ENCODE data around the gene PITPNB. TPM values are rescaled to one million over a fixed set of nuclear protein-coding genes. Genes with fewer than 3 reads are reported as not detected.

The PITPNB gene
- total and polyA plus RNA-seq, 2 of the 13 experiments (the other 11 are each of a cell fraction or from before 2014, with no cell fraction given) = 17.0 to 30.1 TPM

DNA sequence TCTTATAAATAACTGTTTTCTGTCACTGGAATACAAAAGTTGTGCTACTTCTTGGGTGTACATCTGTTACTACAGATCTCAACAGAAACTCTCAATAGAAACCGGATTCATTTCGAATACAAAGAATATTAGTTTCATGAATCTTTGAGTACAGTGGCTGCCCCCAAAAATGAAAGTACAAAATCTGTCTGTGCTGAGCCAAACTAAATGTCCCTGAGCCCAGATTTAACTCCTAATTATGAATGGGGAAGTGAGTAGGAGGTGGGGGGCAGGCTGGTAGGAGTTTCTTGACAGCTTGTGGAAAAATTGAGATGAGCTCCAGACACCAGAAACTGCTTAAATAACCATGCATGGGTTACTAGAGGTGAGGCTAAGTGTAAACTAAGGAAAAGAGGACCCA is 41.6 kb downstream of the PITPNB start:
- Histone ChIP-seq H3K4me1 (ENCODE audit: insufficient read depth, low read length) (peaks cover 21% of the 10 kb centered on the region), H3K4me3 (replicated peaks in 1 of 3; ENCODE audit: insufficient read depth in 1 of 3, low read depth in 2 of 3, low read length in 3 of 3) (no peak overlapping the region), H2AFZ (ENCODE audit: low read length) (no peak overlapping the region), H4K20me1 (ENCODE audit: insufficient read depth, low read length) (no peaks in the 10 kb centered on the region; the same call in 1 of the 2 replicates), H3K27ac (ENCODE audit: extremely low read length, insufficient read depth, low read length) (no peak overlapping the region), H3K36me3 (replicated peaks in 1 of 2; ENCODE audit: control insufficient read depth in 1 of 2, insufficient read depth in 2 of 2, low read length in 2 of 2) (peaks cover 3 to 36% of the 10 kb centered on the region in 2 experiments; a peak in 4 of 5 replicates), H3K9ac (ENCODE audit: insufficient read depth, low read depth, low read length) (no peak overlapping the region), H3K79me2 (ENCODE audit: insufficient read depth, low read length) (peaks cover 28% of the 10 kb centered on the region), H3K9me3 (ENCODE audit: low read length) (no peaks in the 10 kb centered on the region), H3K4me2 (ENCODE audit: low read depth, low read length) (no peak overlapping the region), H3K27me3 (ENCODE audit: control insufficient read depth in 1 of 2, insufficient read depth in 2 of 2, low read length in 2 of 2) (no peaks in the 10 kb centered on the region)
- intact Hi-C loops (cut with micrococcal nuclease; ENCODE audit: unreplicated experiment) = no loop called here
- ChIA-PET POLR2A (no interaction called here), CTCF (ENCODE audit: low intra/inter-chr PET ratio, low total read pairs) (no interaction called here)
- TF ChIP-seq ZNF430 (CRISPR knock-in tag; IDR thresholded peaks at IDR 0.05) (no peak), GATAD2A (CRISPR knock-in tag; IDR thresholded peaks at IDR 0.05) (no peak), SUZ12 (IDR thresholded peaks at IDR 0.05; ENCODE audit: low read depth, low read length) (no peak), ZNF460 (CRISPR knock-in tag; IDR thresholded peaks at IDR 0.05; ENCODE audit: borderline replicate concordance) (no peak), MIER3 (CRISPR knock-in tag; IDR thresholded peaks at IDR 0.05; ENCODE audit: borderline replicate concordance) (no peak), ZNF3 (CRISPR knock-in tag; IDR thresholded peaks at IDR 0.05) (no peak)
- TF ChIP-seq, protein P1, sequence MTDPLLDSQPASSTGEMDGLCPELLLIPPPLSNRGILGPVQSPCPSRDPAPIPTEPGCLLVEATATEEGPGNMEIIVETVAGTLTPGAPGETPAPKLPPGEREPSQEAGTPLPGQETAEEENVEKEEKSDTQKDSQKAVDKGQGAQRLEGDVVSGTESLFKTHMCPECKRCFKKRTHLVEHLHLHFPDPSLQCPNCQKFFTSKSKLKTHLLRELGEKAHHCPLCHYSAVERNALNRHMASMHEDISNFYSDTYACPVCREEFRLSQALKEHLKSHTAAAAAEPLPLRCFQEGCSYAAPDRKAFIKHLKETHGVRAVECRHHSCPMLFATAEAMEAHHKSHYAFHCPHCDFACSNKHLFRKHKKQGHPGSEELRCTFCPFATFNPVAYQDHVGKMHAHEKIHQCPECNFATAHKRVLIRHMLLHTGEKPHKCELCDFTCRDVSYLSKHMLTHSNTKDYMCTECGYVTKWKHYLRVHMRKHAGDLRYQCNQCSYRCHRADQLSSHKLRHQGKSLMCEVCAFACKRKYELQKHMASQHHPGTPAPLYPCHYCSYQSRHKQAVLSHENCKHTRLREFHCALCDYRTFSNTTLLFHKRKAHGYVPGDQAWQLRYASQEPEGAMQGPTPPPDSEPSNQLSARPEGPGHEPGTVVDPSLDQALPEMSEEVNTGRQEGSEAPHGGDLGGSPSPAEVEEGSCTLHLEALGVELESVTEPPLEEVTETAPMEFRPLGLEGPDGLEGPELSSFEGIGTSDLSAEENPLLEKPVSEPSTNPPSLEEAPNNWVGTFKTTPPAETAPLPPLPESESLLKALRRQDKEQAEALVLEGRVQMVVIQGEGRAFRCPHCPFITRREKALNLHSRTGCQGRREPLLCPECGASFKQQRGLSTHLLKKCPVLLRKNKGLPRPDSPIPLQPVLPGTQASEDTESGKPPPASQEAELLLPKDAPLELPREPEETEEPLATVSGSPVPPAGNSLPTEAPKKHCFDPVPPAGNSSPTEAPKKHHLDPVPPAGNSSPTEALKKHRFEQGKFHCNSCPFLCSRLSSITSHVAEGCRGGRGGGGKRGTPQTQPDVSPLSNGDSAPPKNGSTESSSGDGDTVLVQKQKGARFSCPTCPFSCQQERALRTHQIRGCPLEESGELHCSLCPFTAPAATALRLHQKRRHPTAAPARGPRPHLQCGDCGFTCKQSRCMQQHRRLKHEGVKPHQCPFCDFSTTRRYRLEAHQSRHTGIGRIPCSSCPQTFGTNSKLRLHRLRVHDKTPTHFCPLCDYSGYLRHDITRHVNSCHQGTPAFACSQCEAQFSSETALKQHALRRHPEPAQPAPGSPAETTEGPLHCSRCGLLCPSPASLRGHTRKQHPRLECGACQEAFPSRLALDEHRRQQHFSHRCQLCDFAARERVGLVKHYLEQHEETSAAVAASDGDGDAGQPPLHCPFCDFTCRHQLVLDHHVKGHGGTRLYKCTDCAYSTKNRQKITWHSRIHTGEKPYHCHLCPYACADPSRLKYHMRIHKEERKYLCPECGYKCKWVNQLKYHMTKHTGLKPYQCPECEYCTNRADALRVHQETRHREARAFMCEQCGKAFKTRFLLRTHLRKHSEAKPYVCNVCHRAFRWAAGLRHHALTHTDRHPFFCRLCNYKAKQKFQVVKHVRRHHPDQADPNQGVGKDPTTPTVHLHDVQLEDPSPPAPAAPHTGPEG (CRISPR knock-in tag; IDR thresholded peaks at IDR 0.05) = no peak
- 95% methylated on average over 2 of the region's 2 CpGs for WGBS (ENCODE audit: low lambda C conversion rate)
- in situ Hi-C loops (cut with HindIII; ENCODE audit: extremely low pct_ligation_motif_present, low pct_unique_long_range_greater_than_20kb) = no loop called here
- DNase-seq (ENCODE audit: low spot score) (no peak), FAIRE-seq (no peak), ATAC-seq (no peak)
- no TSS peak for BruUV-seq (replicated peaks)
